MM.1S (cell line): ENCODE data around the gene UBE2J2.

Experiments used
- DNase-seq: peaks from one replicate; pipeline ENCODE4 v3.0.0-alpha.2; 2015
- H2AFZ ChIP-seq: fragments of 300-600 bp; sonication (generic); 2 replicates; pipeline ENCODE4 v1.6.0; 2016; ENCODE audit warnings: antibody characterized with exemption, low read length
- H3F3A ChIP-seq: fragments of 300-600 bp; sonication (generic); 2 replicates; pipeline ENCODE4 v1.6.1; 2016; ENCODE audit warnings: mild to moderate bottlenecking, antibody characterized with exemption, low read length, moderate library complexity, mixed read lengths; ENCODE audit not compliant: insufficient read depth
- H3K27ac ChIP-seq: fragments of 300-600 bp; sonication (generic); 2 replicates; pipeline ENCODE4 v1.5.1; 2016; ENCODE audit warnings: mild to moderate bottlenecking, low read length
- H3K27me3 ChIP-seq: fragments of 300-600 bp; sonication (generic); replicated peaks from 2 replicates; pipeline ENCODE4 v1.6.0; 2016; ENCODE audit warnings: low read length; ENCODE audit not compliant: insufficient read depth
- H3K36me3 ChIP-seq: fragments of 300-600 bp; sonication (generic); replicated peaks from 2 replicates; pipeline ENCODE4 v1.6.1; 2016; ENCODE audit warnings: mild to moderate bottlenecking, low read length, mixed read lengths; ENCODE audit not compliant: insufficient read depth
- H3K4me1 ChIP-seq: fragments of 300-600 bp; sonication (generic); 2 replicates; pipeline ENCODE4 v1.6.1; 2016; ENCODE audit warnings: low read length, mixed read lengths
- H3K4me2 ChIP-seq: fragments of 300-600 bp; sonication (generic); 2 replicates; pipeline ENCODE4 v1.6.0; 2016; ENCODE audit warnings: low read depth, low read length
- H3K4me3 ChIP-seq: fragments of 300-600 bp; sonication (generic); 2 replicates; pipeline ENCODE4 v1.5.1; 2016; ENCODE audit warnings: low read length, mixed read lengths
- H3K79me2 ChIP-seq: fragments of 300-600 bp; sonication (generic); 2 replicates; pipeline ENCODE4 v1.6.1; 2016; ENCODE audit warnings: mixed run types, low read length, mixed read lengths
- H3K9ac ChIP-seq: fragments of 300-600 bp; sonication (generic); 2 replicates; pipeline ENCODE4 v1.6.1; 2016; ENCODE audit warnings: low read length, mixed read lengths
- H3K9me2 ChIP-seq: fragments of 300-600 bp; sonication (generic); replicated peaks from 2 replicates; pipeline ENCODE4 v1.6.1; 2016; ENCODE audit warnings: mild to moderate bottlenecking, low read length, mixed read lengths; ENCODE audit not compliant: insufficient read depth
- H3K9me3 ChIP-seq: fragments of 300-600 bp; sonication (generic); replicated peaks from 2 replicates; pipeline ENCODE4 v1.6.1; 2016; ENCODE audit warnings: mild to moderate bottlenecking, low read length, mixed read lengths; ENCODE audit not compliant: insufficient read depth
- H4K20me1 ChIP-seq: fragments of 300-600 bp; sonication (generic); 2 replicates; pipeline ENCODE4 v1.6.1; 2016; ENCODE audit warnings: mild to moderate bottlenecking, low read length, moderate library complexity, mixed read lengths; ENCODE audit not compliant: insufficient read depth
- EZH2 ChIP-seq: fragments of 300-600 bp; sonication (generic); optimal IDR thresholded peaks from 2 replicates; pipeline ENCODE3; 2017; ENCODE audit warnings: low read depth, mild to moderate bottlenecking, antibody characterized with exemption, low read length, mixed read lengths
- EZH2phosphoT487 ChIP-seq: fragments of 300-600 bp; sonication (generic); IDR thresholded peaks from 2 replicates; pipeline ENCODE4 v1.6.1; 2018; ENCODE audit warnings: antibody characterized with exemption, low read length
- TF ChIP-seq, protein P1 (sequence below): fragments of 300-600 bp; sonication (generic); IDR thresholded peaks from 2 replicates; pipeline ENCODE4 v1.5.1; 2016; ENCODE audit warnings: antibody characterized with exemption, low read length, mixed read lengths

UBE2J2 gene

DNA sequence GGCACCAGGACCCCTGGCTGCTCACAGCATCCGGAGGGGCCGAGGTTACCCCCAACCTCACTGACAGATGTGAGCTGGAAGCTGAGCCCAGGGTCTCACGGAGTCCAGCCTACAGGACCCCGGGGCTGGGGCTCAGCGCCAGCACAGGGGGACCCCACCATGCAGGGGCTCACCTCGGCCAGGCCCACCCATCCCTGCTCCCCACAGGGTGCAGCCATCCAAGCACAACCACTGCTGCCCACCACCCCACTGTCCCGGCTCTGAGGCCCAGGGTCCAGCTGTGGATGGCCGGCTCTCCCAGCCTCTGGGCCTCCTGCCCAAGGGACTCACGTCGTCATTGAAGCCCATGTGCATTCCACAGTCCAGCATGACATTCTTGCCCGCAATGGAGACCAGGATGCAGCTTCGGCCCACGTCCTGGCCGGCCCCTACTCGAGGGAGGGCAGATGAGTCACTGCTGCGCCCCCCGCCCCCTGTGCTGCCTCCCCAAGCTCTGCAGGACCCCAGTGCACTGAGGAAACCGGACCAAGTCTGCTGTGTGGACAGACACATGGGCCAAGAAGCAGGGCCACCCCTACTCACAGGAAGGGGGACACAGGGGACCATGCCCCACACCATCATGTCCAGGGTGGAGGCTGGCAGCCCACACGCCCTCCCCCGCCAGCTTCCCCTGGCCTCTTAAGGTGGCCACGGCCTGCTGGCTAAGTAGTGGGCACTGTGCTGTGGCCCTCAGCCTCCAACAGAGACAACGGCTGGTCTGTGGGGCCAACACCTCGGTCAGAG, 47.2 kb upstream of the UBE2J2 start:
- Histone ChIP-seq H3K4me3 (no peak overlapping the region), H3K9me3 (no peaks in the 10 kb centered on the region), H3K27me3 (no peaks in the 10 kb centered on the region), H3K4me1 (peaks cover 3% of the 10 kb centered on the region; the same call in 1 of the 2 replicates), H3F3A (peaks cover 11% of the 10 kb centered on the region; the same call in 1 of the 2 replicates), H3K9me2 (no peaks in the 10 kb centered on the region), H3K36me3 (0 out of 2 replicates have a peak, but pooled peaks cover 5% of the 10 kb centered on the region), H3K9ac (no peak overlapping the region), H3K27ac (no peak overlapping the region), H4K20me1 (peaks cover 12% of the 10 kb centered on the region; the same call in 1 of the 2 replicates), H3K4me2 (no peak overlapping the region), H3K79me2 (peaks cover 71% of the 10 kb centered on the region), H2AFZ (no peak overlapping the region)
- TF ChIP-seq, protein P1, sequence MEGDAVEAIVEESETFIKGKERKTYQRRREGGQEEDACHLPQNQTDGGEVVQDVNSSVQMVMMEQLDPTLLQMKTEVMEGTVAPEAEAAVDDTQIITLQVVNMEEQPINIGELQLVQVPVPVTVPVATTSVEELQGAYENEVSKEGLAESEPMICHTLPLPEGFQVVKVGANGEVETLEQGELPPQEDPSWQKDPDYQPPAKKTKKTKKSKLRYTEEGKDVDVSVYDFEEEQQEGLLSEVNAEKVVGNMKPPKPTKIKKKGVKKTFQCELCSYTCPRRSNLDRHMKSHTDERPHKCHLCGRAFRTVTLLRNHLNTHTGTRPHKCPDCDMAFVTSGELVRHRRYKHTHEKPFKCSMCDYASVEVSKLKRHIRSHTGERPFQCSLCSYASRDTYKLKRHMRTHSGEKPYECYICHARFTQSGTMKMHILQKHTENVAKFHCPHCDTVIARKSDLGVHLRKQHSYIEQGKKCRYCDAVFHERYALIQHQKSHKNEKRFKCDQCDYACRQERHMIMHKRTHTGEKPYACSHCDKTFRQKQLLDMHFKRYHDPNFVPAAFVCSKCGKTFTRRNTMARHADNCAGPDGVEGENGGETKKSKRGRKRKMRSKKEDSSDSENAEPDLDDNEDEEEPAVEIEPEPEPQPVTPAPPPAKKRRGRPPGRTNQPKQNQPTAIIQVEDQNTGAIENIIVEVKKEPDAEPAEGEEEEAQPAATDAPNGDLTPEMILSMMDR = no peak
- TF ChIP-seq EZH2 (no peak), EZH2phosphoT487 (no peak)
- no peak for DNase-seq

DNA sequence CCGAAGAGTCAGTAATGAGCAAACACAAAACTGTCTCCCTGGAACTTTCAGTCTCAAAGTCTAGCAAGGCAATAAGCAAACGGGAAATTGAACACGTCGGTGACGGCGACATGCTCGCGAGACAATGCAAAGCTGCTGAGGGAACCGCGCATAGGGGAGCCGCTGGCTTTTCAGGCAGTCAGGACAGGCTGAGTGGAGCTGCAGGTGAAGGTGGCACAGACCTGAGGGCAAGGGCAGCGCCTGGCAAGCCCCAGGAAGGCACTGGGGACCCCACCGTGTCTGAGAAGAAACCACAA, 45.9 kb upstream of the UBE2J2 start:
- DNase-seq = no peak
- peaks cover 12% of the 10 kb centered on the region; the same call in 1 of the 2 replicates for H4K20me1 ChIP-seq
- TF ChIP-seq, protein P1 = no peak
- no peak for TF ChIP-seq EZH2
- no peak for TF ChIP-seq EZH2phosphoT487
- H2AFZ ChIP-seq = no peak overlapping the region
- H3K27me3 ChIP-seq = no peaks in the 10 kb centered on the region
- H3K27ac ChIP-seq = no peak overlapping the region
- peaks cover 63% of the 10 kb centered on the region for H3K79me2 ChIP-seq
- no peaks in the 10 kb centered on the region for H3K9me3 ChIP-seq
- peaks cover 5% of the 10 kb centered on the region; the same call in 1 of the 2 replicates for H3F3A ChIP-seq
- H3K4me3 ChIP-seq = no peak overlapping the region
- 0 out of 2 replicates have a peak, but pooled peaks cover 5% of the 10 kb centered on the region for H3K36me3 ChIP-seq
- H3K9me2 ChIP-seq = no peaks in the 10 kb centered on the region
- no peak overlapping the region for H3K4me2 ChIP-seq
- H3K9ac ChIP-seq = no peak overlapping the region
- H3K4me1 ChIP-seq = peaks cover 3% of the 10 kb centered on the region; the same call in 1 of the 2 replicates

DNA sequence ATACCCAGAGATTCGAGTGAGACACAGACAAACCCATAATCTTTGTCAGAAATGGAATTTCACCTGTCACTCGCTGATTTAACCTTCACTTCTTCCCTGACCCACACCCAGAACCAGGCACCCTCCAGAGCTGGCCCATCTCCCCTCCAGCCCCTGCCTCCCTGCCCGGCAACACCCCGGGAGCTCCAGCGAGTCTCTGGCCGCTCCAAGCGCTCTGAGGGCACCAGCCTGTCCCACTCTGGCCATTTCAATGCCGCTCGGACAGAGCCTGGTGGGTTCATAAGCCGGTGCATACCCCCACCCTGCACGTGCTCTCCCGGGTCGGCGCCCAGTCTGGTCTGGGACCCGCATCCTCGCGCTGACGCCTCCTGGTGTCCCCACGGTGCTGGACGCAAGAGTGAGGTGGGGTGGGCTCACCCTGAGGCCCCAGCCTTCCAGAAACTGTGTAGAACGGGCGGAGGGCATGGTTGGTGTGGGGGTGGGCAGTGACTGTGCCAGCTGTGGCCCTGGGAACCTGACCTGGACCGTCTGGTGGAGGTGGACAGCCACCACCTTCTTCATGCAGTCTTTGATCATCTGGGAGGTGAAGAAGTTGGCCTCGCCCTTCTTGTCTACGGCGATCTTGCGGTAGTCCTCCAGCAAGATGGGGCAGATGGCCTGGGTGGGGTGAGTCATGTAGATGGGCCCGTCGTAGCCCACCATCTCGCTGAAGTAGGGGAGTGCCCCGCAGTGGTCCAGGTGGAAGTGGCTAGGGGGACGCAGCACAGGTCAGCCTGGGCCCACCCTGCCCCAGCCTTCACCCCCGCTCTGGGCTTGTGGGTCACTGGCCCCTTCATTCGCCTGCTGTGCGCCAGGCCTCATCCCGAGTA, 45.4 kb upstream of the UBE2J2 start:
- Histone ChIP-seq H3K27ac (no peak overlapping the region), H3K9me2 (no peaks in the 10 kb centered on the region)
- TF ChIP-seq EZH2phosphoT487 (no peak), EZH2 (no peak)
- TF ChIP-seq, protein P1 = no peak

More for the DNA sequence above, 45.4 kb upstream of the UBE2J2 start:
- peaks cover 3% of the 10 kb centered on the region; the same call in 1 of the 2 replicates for H3K4me1 ChIP-seq
- H3K27me3 ChIP-seq = no peaks in the 10 kb centered on the region
- H3K36me3 ChIP-seq = 0 out of 2 replicates have a peak, but pooled peaks cover 6% of the 10 kb centered on the region
- no peak overlapping the region for H3K9ac ChIP-seq
- no peak overlapping the region for H2AFZ ChIP-seq
- H3K79me2 ChIP-seq = peaks cover 63% of the 10 kb centered on the region
- DNase-seq = no peak
- H3F3A ChIP-seq = peaks cover 5% of the 10 kb centered on the region; the same call in 1 of the 2 replicates
- H3K4me2 ChIP-seq = no peak overlapping the region
- peaks cover 12% of the 10 kb centered on the region; the same call in 1 of the 2 replicates for H4K20me1 ChIP-seq
- H3K9me3 ChIP-seq = no peaks in the 10 kb centered on the region
- no peak overlapping the region for H3K4me3 ChIP-seq
